Subcutaneous abdominal adipose tissue (tissue), 5 donors: ENCODE results near the gene ZMPSTE24.

Source experiments
- H3K27ac ChIP-seq: one replicate; pipeline ENCODE4 v1.7.0; 2013; ENCODE audit warnings: low read depth, mild to moderate bottlenecking, inconsistent platforms, low read length, moderate library complexity
- H3K27me3 ChIP-seq, 5 donors: one replicate each; pipeline ENCODE4 v1.7.0; 2013; ENCODE audit warnings: low read length in 5 of 5, inconsistent platforms in 1 of 5; ENCODE audit not compliant: control insufficient read depth in 5 of 5, insufficient read depth in 4 of 5
- H3K36me3 ChIP-seq, 5 donors: one replicate each; pipeline ENCODE4 v1.7.0; 2013; ENCODE audit warnings: low read length in 5 of 5; ENCODE audit not compliant: control insufficient read depth in 5 of 5, insufficient read depth in 5 of 5
- H3K4me1 ChIP-seq, 5 donors: one replicate each; pipeline ENCODE4 v1.7.0; 2013; ENCODE audit warnings: low read length in 5 of 5, mild to moderate bottlenecking in 3 of 5, moderate library complexity in 1 of 5; ENCODE audit not compliant: control insufficient read depth in 5 of 5, insufficient read depth in 5 of 5
- H3K4me3 ChIP-seq, 5 donors: one replicate each; pipeline ENCODE4 v1.7.0; 2013; ENCODE audit warnings: low read length in 5 of 5, low read depth in 1 of 5
- H3K9ac ChIP-seq, 5 donors: one replicate each; pipeline ENCODE4 v1.7.0; 2013; ENCODE audit warnings: low read length in 5 of 5, mild to moderate bottlenecking in 4 of 5, moderate library complexity in 3 of 5
- H3K9me3 ChIP-seq, 5 donors: one replicate each; pipeline ENCODE4 v1.7.0; 2013; ENCODE audit warnings: low read length in 5 of 5; ENCODE audit not compliant: control insufficient read depth in 5 of 5
- donor health status: healthy.
- donor health status: healthy.
- donor health status: healthy.
- donor health status: healthy.
- donor health status: healthy.

ZMPSTE24 gene

GRCh38 chr1:40270152-40270834 lies 12.3 kb downstream of the ZMPSTE24 start:
- no peaks in the 10 kb centered on the region for H3K9me3 ChIP-seq
- H3K4me1 ChIP-seq, result peaks cover 0 to 8% (median 3%) of the 10 kb centered on the region in 5 donors
- no peak overlapping the region for H3K9ac ChIP-seq
- no peak overlapping the region for H3K4me3 ChIP-seq
- H3K27me3 ChIP-seq, result no peaks in the 10 kb centered on the region
- no peak overlapping the region for H3K27ac ChIP-seq
- peaks cover 33 to 72% (median 48%) of the 10 kb centered on the region in 5 donors for H3K36me3 ChIP-seq

- Histone ChIP-seq H3K27ac (no peak overlapping the region), H3K9me3 (no peaks in the 10 kb centered on the region)
Observed at GRCh38 chr1:40272653-40273213, 14.7 kb downstream of the ZMPSTE24 start.

GRCh38 chr1:40273547-40274166 lies 15.6 kb downstream of the ZMPSTE24 start:
- no peaks in the 10 kb centered on the region for H3K9me3 ChIP-seq
- H3K4me3 ChIP-seq, result no peak overlapping the region
- H3K27me3 ChIP-seq, result no peaks in the 10 kb centered on the region
- H3K9ac ChIP-seq, result no peak overlapping the region
- H3K36me3 ChIP-seq, result peaks cover 34 to 61% (median 44%) of the 10 kb centered on the region in 5 donors
- no peak overlapping the region for H3K27ac ChIP-seq
- peaks cover 0 to 4% (median 0%) of the 10 kb centered on the region in 5 donors for H3K4me1 ChIP-seq

More at GRCh38 chr1:40272653-40273213, 14.7 kb downstream of the ZMPSTE24 start:
- Histone ChIP-seq H3K27me3 (no peaks in the 10 kb centered on the region), H3K4me1 (peaks cover 0 to 6% (median 2%) of the 10 kb centered on the region in 5 donors), H3K36me3 (peaks cover 38 to 69% (median 48%) of the 10 kb centered on the region in 5 donors), H3K9ac (no peak overlapping the region), H3K4me3 (no peak overlapping the region)

GRCh38 chr1:40274331-40274730 lies 16.3 kb downstream of the ZMPSTE24 start:
- no peak overlapping the region for H3K27ac ChIP-seq

GRCh38 chr1:40276122-40276521 lies 18.1 kb downstream of the ZMPSTE24 start:
- Histone ChIP-seq H3K9me3 (no peaks in the 10 kb centered on the region), H3K9ac (no peak overlapping the region), H3K27ac (no peak overlapping the region), H3K36me3 (peaks cover 25 to 54% (median 34%) of the 10 kb centered on the region in 5 donors), H3K4me3 (no peak overlapping the region), H3K27me3 (no peaks in the 10 kb centered on the region), H3K4me1 (peaks cover 0 to 4% (median 0%) of the 10 kb centered on the region in 5 donors)

More at GRCh38 chr1:40274331-40274730, 16.3 kb downstream of the ZMPSTE24 start:
- H3K4me1 ChIP-seq, result peaks cover 0 to 4% (median 0%) of the 10 kb centered on the region in 5 donors
- no peak overlapping the region for H3K9ac ChIP-seq
- peaks cover 34 to 60% (median 43%) of the 10 kb centered on the region in 5 donors for H3K36me3 ChIP-seq
- no peaks in the 10 kb centered on the region for H3K27me3 ChIP-seq
- H3K9me3 ChIP-seq, result no peaks in the 10 kb centered on the region
- no peak overlapping the region for H3K4me3 ChIP-seq

GRCh38 chr1:40281853-40282252 lies 23.8 kb downstream of the ZMPSTE24 start:
- Histone ChIP-seq H3K9ac (no peak overlapping the region), H3K4me3 (no peak overlapping the region), H3K27ac (no peak overlapping the region), H3K27me3 (no peaks in the 10 kb centered on the region), H3K4me1 (peaks cover 0 to under 1% (median 0%) of the 10 kb centered on the region in 5 donors), H3K9me3 (no peaks in the 10 kb centered on the region), H3K36me3 (peaks cover 20 to 44% (median 36%) of the 10 kb centered on the region in 5 donors)

- Histone ChIP-seq H3K4me3 (no peak overlapping the region), H3K4me1 (no peaks in the 10 kb centered on the region), H3K27ac (no peak overlapping the region), H3K9ac (no peak overlapping the region), H3K36me3 (peaks cover 42 to 64% (median 54%) of the 10 kb centered on the region in 5 donors), H3K9me3 (no peaks in the 10 kb centered on the region), H3K27me3 (no peaks in the 10 kb centered on the region)
Observed at GRCh38 chr1:40291293-40291692, 33.3 kb downstream of the ZMPSTE24 start.

- Histone ChIP-seq H3K9me3 (no peaks in the 10 kb centered on the region), H3K4me3 (no peak overlapping the region), H3K9ac (no peak overlapping the region)
Observed at GRCh38 chr1:40299366-40300248, 41.6 kb downstream of the ZMPSTE24 start.

GRCh38 chr1:40300249-40300567 lies 42.2 kb downstream of the ZMPSTE24 start:
- no peak overlapping the region for H3K4me3 ChIP-seq
- H3K9me3 ChIP-seq, result no peaks in the 10 kb centered on the region
- H3K9ac ChIP-seq, result no peak overlapping the region
- peaks cover 0 to 24% (median 7%) of the 10 kb centered on the region in 5 donors for H3K27me3 ChIP-seq
- no peak overlapping the region for H3K27ac ChIP-seq
- no peaks in the 10 kb centered on the region for H3K36me3 ChIP-seq
- H3K4me1 ChIP-seq, result peaks cover 0 to 5% (median 0%) of the 10 kb centered on the region in 5 donors

More at GRCh38 chr1:40299366-40300248, 41.6 kb downstream of the ZMPSTE24 start:
- H3K36me3 ChIP-seq, result peaks cover 0 to 2% (median 0%) of the 10 kb centered on the region in 5 donors
- no peak overlapping the region for H3K27ac ChIP-seq
- peaks cover 0 to 5% (median 0%) of the 10 kb centered on the region in 5 donors for H3K4me1 ChIP-seq
- peaks cover 0 to 22% (median 7%) of the 10 kb centered on the region in 5 donors for H3K27me3 ChIP-seq
